Measurements from ENCODE around the gene EME1.

- no peak for TF ChIP-seq POLR2A (IDR thresholded peaks at IDR 0.05; ENCODE audit: low read length)
- no peak for TF ChIP-seq GATA1 (IDR thresholded peaks at IDR 0.05; ENCODE audit: low read depth, low read length)
These were observed 44.4 kb upstream of the EME1 start for GRCh38 chr17:50328363-50329325.

Data from erythroblast (primary cell).